HepG2 (cell line): ENCODE measurements around the gene SLC1A4. TPM values are rescaled to one million over a fixed set of nuclear protein-coding genes. Genes with fewer than 3 reads are reported as not detected.

Experiments
- ATAC-seq: fragments of 200-7000 bp; cut with Tn5 transposase; 3 replicates; pipeline ENCODE4 v1.9.1; 2020; ENCODE audit warnings: mild to moderate bottlenecking, moderate library complexity
- BruUV-seq: library from RNA; stranded (reverse); fragments of 400-500 nt; replicated peaks from 2 replicates; lab custom pipeline; 2021; lab: Mats Ljungman, UMichigan
- CTCF ChIA-PET: fragments of 300-600 bp; formaldehyde crosslinking; extraction: SDS; loops from one replicate; lab custom pipeline; 2021; ENCODE audit warnings: low total read pairs, inconsistent platforms, low intra/inter-chr PET ratio; lab: Yijun Ruan, JAX
- POLR2A ChIA-PET: fragments of 350-600 bp; sonication (Branson Sonifier 250); formaldehyde crosslinking; loops from one replicate; lab custom pipeline; 2020; ENCODE audit warnings: antibody characterized with exemption, inconsistent platforms; lab: Yijun Ruan, JAX
- DNase-seq: peaks from one replicate; pipeline ENCODE4 v3.0.0-alpha.2; 2015; ENCODE audit warnings: low spot score
- FAIRE-seq: peaks from 3 replicates; lab custom pipeline; 2011; peaks lifted over from hg19 to GRCh38; lab: Jason Lieb, UNC
- H2AFZ ChIP-seq: one replicate; pipeline ENCODE4 v1.6.1; 2011; ENCODE audit warnings: low read length, inconsistent platforms
- H3K27ac ChIP-seq: fragments of 300-600 bp; 3 replicates; pipeline ENCODE4 v1.8.0; 2011; ENCODE audit warnings: mixed run types, mild to moderate bottlenecking, mixed read lengths, low read length, inconsistent platforms; ENCODE audit not compliant: insufficient read depth; ENCODE audit errors: extremely low read length
- H3K27me3 ChIP-seq, 2 experiments: fragments of 200-600 bp in 1 of 2; 2 replicates in 1 of 2; 3 replicates in 1 of 2; pipeline versions ENCODE4 v1.6.0 to v1.8.0; 2011; ENCODE audit warnings: low read length in 2 of 2, mild to moderate bottlenecking in 2 of 2, moderate library complexity in 2 of 2, inconsistent platforms in 1 of 2; ENCODE audit not compliant: insufficient read depth in 2 of 2, control insufficient read depth in 1 of 2
- H3K36me3 ChIP-seq, 2 experiments: fragments of 200-600 bp in 1 of 2; replicated peaks in 1 of 2; 2 replicates in 1 of 2; 3 replicates in 1 of 2; pipeline versions ENCODE4 v1.5.1 to v1.8.0; 2011; ENCODE audit warnings: low read length in 2 of 2, inconsistent platforms in 1 of 2; ENCODE audit not compliant: insufficient read depth in 2 of 2, control insufficient read depth in 1 of 2
- H3K4me1 ChIP-seq: 2 replicates; pipeline ENCODE4 v1.5.1; 2012; ENCODE audit warnings: low read length, inconsistent platforms; ENCODE audit not compliant: insufficient read depth
- H3K4me2 ChIP-seq: 2 replicates; pipeline ENCODE4 v1.6.0; 2011; ENCODE audit warnings: low read depth, low read length, inconsistent platforms
- H3K4me3 ChIP-seq, 3 experiments: fragments of 200-600 bp in 1 of 3; sonication (generic), shearing (Covaris generic) in 1 of 3; replicated peaks in 1 of 3; 2 replicates each; pipeline ENCODE4 v1.5.1; 2011 to 2016; ENCODE audit warnings: low read length in 3 of 3, inconsistent platforms in 2 of 3, low read depth in 2 of 3, mild to moderate bottlenecking in 2 of 3, control low read depth in 1 of 3, mixed read lengths in 1 of 3; ENCODE audit not compliant: insufficient read depth in 1 of 3
- H3K79me2 ChIP-seq: one replicate; pipeline ENCODE4 v1.6.1; 2011; ENCODE audit warnings: low read length, inconsistent platforms; ENCODE audit not compliant: insufficient read depth
- H3K9ac ChIP-seq: 2 replicates; pipeline ENCODE4 v1.6.0; 2011; ENCODE audit warnings: mild to moderate bottlenecking, low read depth, low read length, inconsistent platforms; ENCODE audit not compliant: insufficient read depth
- H3K9me3 ChIP-seq: 2 replicates; pipeline ENCODE4 v1.5.1; 2012; ENCODE audit warnings: mild to moderate bottlenecking, low read length
- H4K20me1 ChIP-seq: 2 replicates; pipeline ENCODE4 v1.6.0; 2011; ENCODE audit warnings: inconsistent platforms, mild to moderate bottlenecking, low read length, moderate library complexity; ENCODE audit not compliant: insufficient read depth
- ARNTL ChIP-seq: sonication (generic); formaldehyde crosslinking; IDR thresholded peaks from 2 replicates; pipeline ENCODE4 v1.4.0; 2020; ENCODE audit warnings: mild to moderate bottlenecking, missing genetic modification reagents
- GATA4 ChIP-seq: sonication (generic); IDR thresholded peaks from 2 replicates; pipeline ENCODE4 v1.6.1; 2016; ENCODE audit warnings: antibody characterized with exemption, low read depth, borderline replicate concordance
- HDAC6 ChIP-seq: fragments of 200-600 bp; sonication (generic); IDR thresholded peaks from 2 replicates; pipeline ENCODE4 v1.7.0; 2017; ENCODE audit warnings: mild to moderate bottlenecking, antibody characterized with exemption, low read length, low read depth
- XBP1 ChIP-seq: sonication (generic); formaldehyde crosslinking; IDR thresholded peaks from 2 replicates; pipeline ENCODE4 v1.5.0; 2020; ENCODE audit warnings: missing genetic modification reagents
- ZBTB40 ChIP-seq, 2 experiments: fragments of 450-650 bp in 1 of 2; sonication (generic) in 1 of 2; formaldehyde crosslinking in 1 of 2; IDR thresholded peaks; 2 replicates each; pipeline versions ENCODE4 v1.6.1 to v1.8.0; 2016 to 2022; ENCODE audit warnings: antibody characterized with exemption in 1 of 2, mild to moderate bottlenecking in 1 of 2, missing genetic modification reagents in 1 of 2
- ZNF143 ChIP-seq: sonication (generic); formaldehyde crosslinking; IDR thresholded peaks from 2 replicates; pipeline ENCODE4 v1.4.0; 2020; ENCODE audit warnings: missing genetic modification reagents
- ZNF569 ChIP-seq: sonication (generic); formaldehyde crosslinking; IDR thresholded peaks from 2 replicates; pipeline ENCODE4 v1.5.0; 2020; ENCODE audit warnings: mild to moderate bottlenecking, missing genetic modification reagents, moderate library complexity, borderline replicate concordance
- ZNF576 ChIP-seq: sonication (generic); formaldehyde crosslinking; IDR thresholded peaks from 2 replicates; pipeline ENCODE4 v1.4.0; 2020; ENCODE audit warnings: mild to moderate bottlenecking, missing genetic modification reagents
- ZNF792 ChIP-seq: IDR thresholded peaks from 2 replicates; pipeline ENCODE4 v1.6.1; 2016
- WGBS: methylation state at CpG from one replicate; pipeline ENCODE4 v1.1.6; 2017; ENCODE audit warnings: low lambda C conversion rate; 5-methylcytosine and 5-hydroxymethylcytosine counted together
- in situ Hi-C: cut with HindIII; loops from 2 replicates; pipeline ENCODE4 v1.10.0; 2017; ENCODE audit warnings: low pct_unique_long_range_greater_than_20kb; ENCODE audit not compliant: extremely low pct_ligation_motif_present
- intact Hi-C: fragments of 100-400 bp; cut with micrococcal nuclease; formaldehyde crosslinking; loops from one replicate; pipeline ENCODE4 v1.10.0; 2022; ENCODE audit not compliant: unreplicated experiment
- polyA plus RNA-seq, 8 experiments: library from polyadenylated mRNA; depleted of rRNA in 3 of 8; stranded (reverse) in 7 of 8; unstranded in 1 of 8; fragments of >200 nt; fragmentation: Illumina TruSeq in 4 of 8; extraction: Trizol in 4 of 8; gene quantifications; 2 replicates each; pipeline versions ENCODE4 v1.2.1 to v1.2.3, GENCODE V29; 2011 to 2016; ENCODE audit warnings: low read depth in 4 of 8, missing spikeins in 1 of 8, mixed read lengths in 1 of 8; ENCODE audit not compliant: insufficient read depth in 1 of 8
- total RNA-seq, 5 experiments: library from RNA; depleted of rRNA; stranded (reverse); fragments of >200 nt; fragmentation: Illumina TruSeq; extraction: Trizol; gene quantifications; 2 replicates each; pipeline ENCODE4 v1.2.3, GENCODE V29; 2016; ENCODE audit warnings: low read depth in 1 of 5

The SLC1A4 gene
- total and polyA plus RNA-seq, 2 of the 13 experiments (the other 11 are each of a cell fraction or from before 2014, with no cell fraction given): 21.0 to 39.6 TPM

GRCh38 chr2:65027616-65028244, 38.5 kb downstream of the SLC1A4 start (continued):
- TF ChIP-seq XBP1 (CRISPR knock-in tag): no peak
- TF ChIP-seq, all 625 proteins: peak for 0

GRCh38 chr2:65030476-65031332, 41.5 kb downstream of the SLC1A4 start:
- CTCF ChIA-PET: no interaction called here
- DNase-seq (no peak), FAIRE-seq (no peak), ATAC-seq (no peak)
- Histone ChIP-seq H3K79me2 (no peaks in the 10 kb centered on the region), H2AFZ (no peak overlapping the region), H3K4me2 (no peak overlapping the region), H3K4me1 (peaks cover 47% of the 10 kb centered on the region), H3K4me3 (no peak overlapping the region), H3K27ac (no peak overlapping the region), H3K9ac (no peak overlapping the region), H3K36me3 (no peaks in the 10 kb centered on the region), H3K27me3 (no peaks in the 10 kb centered on the region), H3K9me3 (no peaks in the 10 kb centered on the region), H4K20me1 (no peaks in the 10 kb centered on the region)
- WGBS: 92% methylated on average over 11 of the region's 11 CpGs
- in situ Hi-C loops (no loop called here), intact Hi-C loops (no loop called here)
- POLR2A ChIA-PET: interaction anchor here (0.9 to 1.6 kb wide), 3 partner anchors 25 to 113 kb away, joined by 3 to 7 read pairs (median 5); partner anchors contain the start of gene CEP68
- BruUV-seq: no TSS peak
- TF ChIP-seq ZNF792 (CRISPR knock-in tag): no peak
- TF ChIP-seq ZBTB40 (IDR thresholded peaks at IDR 0.05): no peak
- TF ChIP-seq ZBTB40 (CRISPR knock-in tag; IDR thresholded peaks at IDR 0.05): no peak
- no peak for TF ChIP-seq ZNF576 (CRISPR knock-in tag)
- no peak for TF ChIP-seq ZNF569 (CRISPR knock-in tag)
- no peak for TF ChIP-seq GATA4
- no peak for TF ChIP-seq ZNF143
- TF ChIP-seq ARNTL (CRISPR knock-in tag): no peak
- TF ChIP-seq HDAC6: no peak
